HEK293 (cell line): ENCODE results near the gene TCF3.

Experiments
- ZIC2 ChIP-seq: fragments of 450-650 bp; formaldehyde crosslinking; IDR thresholded peaks from 2 replicates; pipeline ENCODE4 v1.5.1; 2016; ENCODE audit warnings: missing biosample characterization, missing genetic modification characterization
- ZNF416 ChIP-seq: fragments of 450-650 bp; formaldehyde crosslinking; IDR thresholded peaks from 2 replicates; pipeline ENCODE4 v1.5.1; 2016; ENCODE audit warnings: missing biosample characterization, missing genetic modification characterization
- TF ChIP-seq, protein P1 (sequence below): fragments of 450-650 bp; formaldehyde crosslinking; IDR thresholded peaks from 2 replicates; pipeline ENCODE4 v1.5.1; 2016; ENCODE audit warnings: missing biosample characterization, missing genetic modification characterization

DNA sequence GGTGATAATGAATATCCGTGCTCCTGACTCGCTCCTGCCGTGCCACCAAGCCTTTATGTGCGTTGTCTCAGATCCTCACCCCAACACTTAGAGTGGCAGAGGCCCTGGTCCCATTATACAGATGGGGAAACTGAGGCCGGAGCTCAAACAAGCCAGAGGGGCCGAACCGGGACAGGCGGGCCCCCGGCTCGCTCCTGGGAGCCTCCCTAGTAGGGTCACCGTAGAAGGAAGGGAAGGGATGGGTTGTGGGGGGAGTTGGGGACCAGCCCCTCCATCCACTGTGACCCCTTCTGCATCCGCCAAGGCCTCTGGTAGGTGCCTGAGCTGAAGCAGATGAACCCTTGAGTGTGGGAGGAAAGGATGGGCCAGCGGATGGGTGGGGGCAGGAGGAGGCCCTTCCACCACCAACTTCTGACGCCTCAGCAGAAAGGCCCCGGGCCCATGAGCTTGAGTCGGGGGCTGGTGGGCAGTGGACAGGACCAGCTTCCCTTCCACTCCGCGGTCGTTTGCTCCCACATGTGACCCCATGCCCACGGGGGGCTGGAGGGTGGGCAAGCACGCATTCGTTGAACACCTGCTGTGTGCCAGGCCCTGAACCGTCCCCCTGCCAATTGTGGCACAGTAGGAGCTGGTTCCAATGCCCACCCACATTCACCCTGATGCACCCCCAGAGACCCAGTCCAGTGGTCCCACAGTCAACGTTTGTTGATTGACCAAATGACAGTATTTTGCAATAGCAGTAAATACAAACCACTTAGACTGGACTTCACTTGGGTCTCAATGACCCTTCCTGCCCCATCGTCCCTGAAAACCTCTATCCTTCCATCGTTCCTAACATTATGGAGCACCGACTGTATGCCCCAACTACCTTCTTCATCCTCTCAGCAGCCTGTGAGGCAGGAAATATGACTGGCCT, 24.2 kb upstream of the TCF3 start:
- TF ChIP-seq ZNF416 (tag by site-specific recombination), result no peak
- TF ChIP-seq, protein P1, sequence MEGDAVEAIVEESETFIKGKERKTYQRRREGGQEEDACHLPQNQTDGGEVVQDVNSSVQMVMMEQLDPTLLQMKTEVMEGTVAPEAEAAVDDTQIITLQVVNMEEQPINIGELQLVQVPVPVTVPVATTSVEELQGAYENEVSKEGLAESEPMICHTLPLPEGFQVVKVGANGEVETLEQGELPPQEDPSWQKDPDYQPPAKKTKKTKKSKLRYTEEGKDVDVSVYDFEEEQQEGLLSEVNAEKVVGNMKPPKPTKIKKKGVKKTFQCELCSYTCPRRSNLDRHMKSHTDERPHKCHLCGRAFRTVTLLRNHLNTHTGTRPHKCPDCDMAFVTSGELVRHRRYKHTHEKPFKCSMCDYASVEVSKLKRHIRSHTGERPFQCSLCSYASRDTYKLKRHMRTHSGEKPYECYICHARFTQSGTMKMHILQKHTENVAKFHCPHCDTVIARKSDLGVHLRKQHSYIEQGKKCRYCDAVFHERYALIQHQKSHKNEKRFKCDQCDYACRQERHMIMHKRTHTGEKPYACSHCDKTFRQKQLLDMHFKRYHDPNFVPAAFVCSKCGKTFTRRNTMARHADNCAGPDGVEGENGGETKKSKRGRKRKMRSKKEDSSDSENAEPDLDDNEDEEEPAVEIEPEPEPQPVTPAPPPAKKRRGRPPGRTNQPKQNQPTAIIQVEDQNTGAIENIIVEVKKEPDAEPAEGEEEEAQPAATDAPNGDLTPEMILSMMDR (tag by site-specific recombination), result no peak
- TF ChIP-seq ZIC2 (tag by site-specific recombination), result no peak
